ENCODE results near the gene ABCB1. TPM values are rescaled to one million over a fixed set of nuclear protein-coding genes. Genes with fewer than 3 reads are reported as not detected.

Gene ABCB1
- total RNA-seq, 2 donors from 2014 or later: 26.1 to 32.5 TPM

DNA sequence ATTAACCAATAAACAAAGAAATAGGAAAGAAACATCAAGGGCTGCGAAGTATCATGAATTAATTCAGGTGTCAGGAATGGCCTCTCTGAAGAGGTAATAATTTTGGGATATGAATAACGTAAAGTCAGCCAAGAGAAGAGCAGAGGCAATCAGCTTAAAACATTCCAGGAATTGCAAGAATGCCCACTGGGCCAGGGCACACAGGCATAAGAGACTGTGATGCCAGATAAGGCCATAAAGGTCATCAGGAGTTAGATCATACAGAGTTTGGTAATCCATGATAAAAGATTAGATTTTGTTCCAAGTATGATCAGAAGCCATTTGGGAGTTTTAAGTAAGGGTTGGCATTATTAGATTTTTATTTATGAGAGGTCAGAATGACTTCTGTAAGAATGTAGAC lies 72.0 kb downstream of the ABCB1 start:
- H3K27me3 Mint-ChIP-seq: peaks cover 7% of the 10 kb centered on the region
- DNase-seq: no peak

GRCh38 chr7:87518735-87519134 lies 81.9 kb downstream of the ABCB1 start:
- Mint-ChIP-seq H3K4me1 (peaks cover 8% of the 10 kb centered on the region), H3K27me3 (no peaks in the 10 kb centered on the region), H3K4me3 (no peak overlapping the region), H3K36me3 (ENCODE audit: low read depth) (peaks cover 10% of the 10 kb centered on the region), H3K27ac (no peak overlapping the region)
- no peak for DNase-seq
- no peaks in the 10 kb centered on the region for H3K9me3 ChIP-seq (ENCODE audit: control insufficient read depth, low read length, poor library complexity, severe bottlenecking)
- no peak for ATAC-seq

More for the DNA sequence above, 72.0 kb downstream of the ABCB1 start:
- H3K27ac Mint-ChIP-seq: peak overlapping the region; percentile 2
- no peak for ATAC-seq
- H3K4me3 Mint-ChIP-seq: no peak overlapping the region
- peaks cover 7% of the 10 kb centered on the region for H3K4me1 Mint-ChIP-seq
- peaks cover 11% of the 10 kb centered on the region for H3K36me3 Mint-ChIP-seq (ENCODE audit: low read depth)
- H3K9me3 ChIP-seq (ENCODE audit: control insufficient read depth, low read length, poor library complexity, severe bottlenecking): no peaks in the 10 kb centered on the region

- Mint-ChIP-seq H3K27me3 (no peaks in the 10 kb centered on the region), H3K27ac (no peak overlapping the region), H3K4me3 (no peak overlapping the region), H3K4me1 (peaks cover 8% of the 10 kb centered on the region), H3K36me3 (ENCODE audit: low read depth) (peaks cover 14% of the 10 kb centered on the region)
- no peak for DNase-seq
- no peaks in the 10 kb centered on the region for H3K9me3 ChIP-seq (ENCODE audit: control insufficient read depth, low read length, poor library complexity, severe bottlenecking)
- no peak for ATAC-seq
Measured at GRCh38 chr7:87517891-87518290, 82.8 kb downstream of the ABCB1 start.

- Mint-ChIP-seq H3K4me1 (peaks cover 8% of the 10 kb centered on the region), H3K27ac (peak overlapping the region; percentile 44), H3K36me3 (ENCODE audit: low read depth) (peaks cover 14% of the 10 kb centered on the region), H3K27me3 (no peaks in the 10 kb centered on the region), H3K4me3 (no peak overlapping the region)
- ATAC-seq: no peak
- H3K9me3 ChIP-seq (ENCODE audit: control insufficient read depth, low read length, poor library complexity, severe bottlenecking): no peaks in the 10 kb centered on the region
- DNase-seq: no peak
Measured at GRCh38 chr7:87517136-87517815, 83.4 kb downstream of the ABCB1 start.

- Mint-ChIP-seq H3K4me1 (peaks cover 14% of the 10 kb centered on the region), H3K27me3 (no peaks in the 10 kb centered on the region), H3K36me3 (ENCODE audit: low read depth) (peaks cover 14% of the 10 kb centered on the region), H3K27ac (no peak overlapping the region), H3K4me3 (no peak overlapping the region)
- ATAC-seq (no peak), DNase-seq (no peak)
- H3K9me3 ChIP-seq (ENCODE audit: control insufficient read depth, low read length, poor library complexity, severe bottlenecking): no peaks in the 10 kb centered on the region
Measured at GRCh38 chr7:87513735-87514335, 86.8 kb downstream of the ABCB1 start.

GRCh38 chr7:87512906-87513305 lies 87.8 kb downstream of the ABCB1 start:
- ATAC-seq: no peak

GRCh38 chr7:87511510-87511909 lies 89.2 kb downstream of the ABCB1 start:
- Mint-ChIP-seq H3K4me3 (no peak overlapping the region), H3K36me3 (ENCODE audit: low read depth) (peaks cover 12% of the 10 kb centered on the region), H3K27me3 (no peaks in the 10 kb centered on the region), H3K4me1 (peaks cover 10% of the 10 kb centered on the region), H3K27ac (no peak overlapping the region)
- DNase-seq: no peak
- no peak for ATAC-seq
- H3K9me3 ChIP-seq (ENCODE audit: control insufficient read depth, low read length, poor library complexity, severe bottlenecking): no peaks in the 10 kb centered on the region

More at GRCh38 chr7:87512906-87513305, 87.8 kb downstream of the ABCB1 start:
- Mint-ChIP-seq H3K27me3 (no peaks in the 10 kb centered on the region), H3K27ac (no peak overlapping the region), H3K4me1 (peaks cover 14% of the 10 kb centered on the region), H3K4me3 (no peak overlapping the region), H3K36me3 (ENCODE audit: low read depth) (peaks cover 14% of the 10 kb centered on the region)
- no peak for DNase-seq
- no peaks in the 10 kb centered on the region for H3K9me3 ChIP-seq (ENCODE audit: control insufficient read depth, low read length, poor library complexity, severe bottlenecking)

DNA sequence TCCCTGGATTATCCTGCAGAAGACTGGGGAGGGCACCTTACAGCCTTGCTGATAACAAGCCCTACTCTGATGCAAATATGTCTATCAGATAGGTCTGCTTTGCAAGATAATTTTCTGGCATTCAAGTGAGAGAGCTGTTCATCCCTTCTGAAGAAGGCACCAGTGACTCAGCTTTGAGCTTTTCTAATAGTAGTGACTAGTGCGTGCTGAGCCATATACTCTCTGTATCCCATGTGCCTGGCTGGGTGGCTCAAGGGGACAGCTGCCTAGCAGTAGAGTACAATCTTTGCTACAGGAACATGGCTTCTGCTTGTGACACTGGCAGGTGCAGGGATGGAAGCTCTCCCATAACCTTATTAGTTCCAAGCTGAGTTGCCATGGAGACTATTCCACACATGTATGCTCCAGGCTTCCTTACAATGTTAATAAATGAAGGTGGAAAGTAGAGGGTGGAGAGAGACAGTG lies 90.2 kb downstream of the ABCB1 start:
- Mint-ChIP-seq H3K27me3 (no peaks in the 10 kb centered on the region), H3K4me3 (no peak overlapping the region), H3K36me3 (ENCODE audit: low read depth) (peaks cover 12% of the 10 kb centered on the region), H3K27ac (no peak overlapping the region), H3K4me1 (peaks cover 14% of the 10 kb centered on the region)
- DNase-seq (no peak), ATAC-seq (no peak)
- H3K9me3 ChIP-seq (ENCODE audit: control insufficient read depth, low read length, poor library complexity, severe bottlenecking): no peaks in the 10 kb centered on the region

DNA sequence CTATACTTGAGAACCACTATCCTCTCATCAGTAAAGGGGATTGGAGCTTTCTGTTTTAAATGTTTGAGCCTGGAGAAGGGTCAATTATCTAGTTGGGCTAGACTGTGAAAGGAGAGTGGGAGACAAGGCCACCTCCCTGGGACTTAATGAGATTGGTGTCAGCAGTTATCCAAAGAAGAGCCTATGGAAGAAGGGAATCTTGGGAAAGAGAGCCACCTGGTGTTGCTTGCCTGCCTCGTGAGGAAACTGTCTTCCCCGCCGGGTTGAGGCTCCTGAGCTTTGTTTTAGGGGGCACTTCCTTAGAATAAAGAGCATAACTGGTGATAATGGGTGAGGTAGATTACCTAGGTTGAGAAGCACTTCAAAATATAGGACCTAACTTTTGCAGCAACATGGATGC lies 93.2 kb downstream of the ABCB1 start:
- Mint-ChIP-seq H3K36me3 (ENCODE audit: low read depth) (no peaks in the 10 kb centered on the region), H3K27ac (no peak overlapping the region)
- ATAC-seq: no peak

GRCh38 chr7:87506246-87507180 lies 94.2 kb downstream of the ABCB1 start:
- H3K4me3 Mint-ChIP-seq: no peak overlapping the region
- no peaks in the 10 kb centered on the region for H3K36me3 Mint-ChIP-seq (ENCODE audit: low read depth)
- DNase-seq (no peak), ATAC-seq (no peak)
- no peaks in the 10 kb centered on the region for H3K9me3 ChIP-seq (ENCODE audit: control insufficient read depth, low read length, poor library complexity, severe bottlenecking)
- H3K4me1 Mint-ChIP-seq: peaks cover 9% of the 10 kb centered on the region
- no peak overlapping the region for H3K27ac Mint-ChIP-seq
- H3K27me3 Mint-ChIP-seq: no peaks in the 10 kb centered on the region

More for the DNA sequence above, 93.2 kb downstream of the ABCB1 start:
- no peaks in the 10 kb centered on the region for H3K9me3 ChIP-seq (ENCODE audit: control insufficient read depth, low read length, poor library complexity, severe bottlenecking)
- no peak overlapping the region for H3K4me3 Mint-ChIP-seq
- DNase-seq: no peak
- peaks cover 9% of the 10 kb centered on the region for H3K4me1 Mint-ChIP-seq
- H3K27me3 Mint-ChIP-seq: no peaks in the 10 kb centered on the region

DNA sequence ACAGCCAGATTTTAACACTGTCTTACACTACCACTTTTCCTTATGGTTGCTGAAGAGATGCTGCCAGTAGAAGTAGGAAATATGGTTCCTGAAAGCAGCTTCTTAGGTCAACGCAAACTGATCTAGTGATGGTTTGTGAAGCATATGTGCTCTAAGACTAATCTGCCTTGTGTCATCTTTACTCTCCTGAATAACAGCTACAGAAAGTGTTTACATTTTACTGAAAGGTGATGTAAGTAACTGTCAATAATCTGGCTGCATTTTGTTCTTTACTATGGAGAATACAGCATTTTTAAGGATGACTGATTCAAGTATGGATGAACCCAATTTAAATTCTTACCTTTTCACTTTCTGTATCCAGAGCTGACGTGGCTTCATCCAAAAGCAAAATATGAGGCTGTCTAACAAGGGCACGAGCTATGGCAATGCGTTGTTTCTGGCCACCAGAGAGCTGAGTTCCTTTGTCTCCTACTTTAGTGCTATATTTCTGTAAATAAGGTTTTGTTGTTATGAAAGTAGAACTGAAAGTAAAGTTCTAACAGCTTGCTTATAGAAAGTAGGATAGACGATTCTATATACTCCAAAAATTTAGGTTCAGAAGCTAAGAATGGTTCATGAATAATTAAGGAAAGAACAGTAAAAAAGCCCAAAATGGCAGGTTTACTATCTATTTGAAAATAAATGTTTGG lies 95.0 kb downstream of the ABCB1 start:
- peaks cover 3% of the 10 kb centered on the region for H3K36me3 Mint-ChIP-seq (ENCODE audit: low read depth)
- DNase-seq (no peak), ATAC-seq (no peak)
- H3K27ac Mint-ChIP-seq: no peak overlapping the region
- no peaks in the 10 kb centered on the region for H3K9me3 ChIP-seq (ENCODE audit: control insufficient read depth, low read length, poor library complexity, severe bottlenecking)
- H3K4me1 Mint-ChIP-seq: peaks cover 7% of the 10 kb centered on the region
- no peaks in the 10 kb centered on the region for H3K27me3 Mint-ChIP-seq
- H3K4me3 Mint-ChIP-seq: no peak overlapping the region

GRCh38 chr7:87505122-87505521 lies 95.6 kb downstream of the ABCB1 start:
- no peak for ATAC-seq
- DNase-seq: no peak
- H3K27ac Mint-ChIP-seq: no peak overlapping the region
- peaks cover 3% of the 10 kb centered on the region for H3K36me3 Mint-ChIP-seq (ENCODE audit: low read depth)
- H3K4me3 Mint-ChIP-seq: no peak overlapping the region
- H3K27me3 Mint-ChIP-seq: no peaks in the 10 kb centered on the region
- no peaks in the 10 kb centered on the region for H3K9me3 ChIP-seq (ENCODE audit: control insufficient read depth, low read length, poor library complexity, severe bottlenecking)
- peaks cover 6% of the 10 kb centered on the region for H3K4me1 Mint-ChIP-seq

GRCh38 chr7:87499494-87499893 lies 101.2 kb downstream of the ABCB1 start:
- ATAC-seq (no peak), DNase-seq (no peak)
- Mint-ChIP-seq H3K4me1 (no peaks in the 10 kb centered on the region), H3K27me3 (no peaks in the 10 kb centered on the region), H3K4me3 (no peak overlapping the region), H3K36me3 (ENCODE audit: low read depth) (peaks cover 3% of the 10 kb centered on the region), H3K27ac (no peak overlapping the region)
- no peaks in the 10 kb centered on the region for H3K9me3 ChIP-seq (ENCODE audit: control insufficient read depth, low read length, poor library complexity, severe bottlenecking)
